Activated CD4-positive, CD25-positive, alpha-beta regulatory T cell (primary cell): Measurements from ENCODE around the gene MEGF11.

ENCODE experiments used
- DNase-seq, 4 experiments: peaks; one replicate each; lab custom pipeline; 2025; lab: John Stamatoyannopoulos, UW

The MEGF11 gene

GRCh38 chr15:66253418-66254088, at the start of gene MEGF11:
TSS of gene MEGF11 (minus strand) at chr15:66253750. CDS start at chr15:66128403, 125,347 bp downstream.
- no peak for DNase-seq

GRCh38 chr15:66302489-66303278, 49.1 kb upstream of the MEGF11 start:
- DNase-seq, result no peak

- no peak for DNase-seq
Measured at GRCh38 chr15:66298803-66299251, 45.3 kb upstream of the MEGF11 start.

- no peak for DNase-seq
Measured at GRCh38 chr15:66296186-66296585, 42.6 kb upstream of the MEGF11 start.

- no peak for DNase-seq
Measured at GRCh38 chr15:66294932-66295235, 41.3 kb upstream of the MEGF11 start.

- no peak for DNase-seq
Measured at GRCh38 chr15:66294157-66294931, 40.8 kb upstream of the MEGF11 start.

- peak; percentile 27 to 53 (median 46) for DNase-seq
Measured at GRCh38 chr15:66293419-66294156, 40.0 kb upstream of the MEGF11 start, which contains the start of gene DIS3L. TSS of gene DIS3L (plus strand) at chr15:66293568. CDS start at chr15:66293597, 29 bp downstream.

- no peak for DNase-seq
Measured at GRCh38 chr15:66292571-66293418, 39.2 kb upstream of the MEGF11 start.

- no peak for DNase-seq
Measured at GRCh38 chr15:66291816-66292570, 38.4 kb upstream of the MEGF11 start.

- DNase-seq, result no peak
Measured at GRCh38 chr15:66290518-66290917, 37.0 kb upstream of the MEGF11 start.

GRCh38 chr15:66290007-66290406, 36.5 kb upstream of the MEGF11 start:
- DNase-seq, result no peak

- DNase-seq, result no peak
Measured at GRCh38 chr15:66288551-66289185, 35.1 kb upstream of the MEGF11 start.

GRCh38 chr15:66288093-66288492, 34.5 kb upstream of the MEGF11 start:
- no peak for DNase-seq

GRCh38 chr15:66287461-66288057, 34.0 kb upstream of the MEGF11 start:
- no peak for DNase-seq

- DNase-seq, result no peak
Measured at GRCh38 chr15:66285533-66286280, 32.2 kb upstream of the MEGF11 start.

- no peak for DNase-seq
Measured at GRCh38 chr15:66284271-66284670, 30.7 kb upstream of the MEGF11 start.

- no peak for DNase-seq
Measured at GRCh38 chr15:66278671-66279070, 25.1 kb upstream of the MEGF11 start.

- DNase-seq, result no peak
Measured at GRCh38 chr15:66278056-66278455, 24.5 kb upstream of the MEGF11 start.

GRCh38 chr15:66276546-66276945, 23.0 kb upstream of the MEGF11 start:
- no peak for DNase-seq
